HepG2 (cell line): ENCODE measurements around the gene TM4SF18. TPM values are rescaled to one million over a fixed set of nuclear protein-coding genes. Genes with fewer than 3 reads are reported as not detected.

ENCODE experiments used
- EHMT2 ChIP-seq: fragments of 200-600 bp; sonication (generic); IDR thresholded peaks from 2 replicates; pipeline ENCODE4 v1.7.0; 2017; ENCODE audit warnings: antibody characterized with exemption, low read depth, low read length, borderline replicate concordance
- KIAA2018 ChIP-seq: sonication (generic); formaldehyde crosslinking; IDR thresholded peaks from 2 replicates; pipeline ENCODE4 v1.5.0; 2020; ENCODE audit warnings: mild to moderate bottlenecking, missing genetic modification reagents, borderline replicate concordance
- KLF11 ChIP-seq: IDR thresholded peaks from 2 replicates; pipeline ENCODE4 v1.6.1; 2016; ENCODE audit warnings: missing compliant biosample characterization
- LCORL ChIP-seq, 2 experiments: fragments of 450-650 bp in 1 of 2; sonication (generic) in 1 of 2; formaldehyde crosslinking in 1 of 2; IDR thresholded peaks; 2 replicates each; pipeline versions ENCODE4 v1.5.0 to v1.6.1; 2017 to 2020; ENCODE audit warnings: antibody characterized with exemption in 1 of 2, missing genetic modification reagents in 1 of 2
- SP5 ChIP-seq: IDR thresholded peaks from 2 replicates; pipeline ENCODE4 v1.6.1; 2016; ENCODE audit warnings: low read depth, borderline replicate concordance
- ZNF609 ChIP-seq: sonication (generic); formaldehyde crosslinking; IDR thresholded peaks from 2 replicates; pipeline ENCODE4 v1.4.0; 2020; ENCODE audit warnings: mild to moderate bottlenecking, missing genetic modification reagents, borderline replicate concordance
- polyA plus RNA-seq, 8 experiments: library from polyadenylated mRNA; depleted of rRNA in 3 of 8; stranded (reverse) in 7 of 8; unstranded in 1 of 8; fragments of >200 nt; fragmentation: Illumina TruSeq in 4 of 8; extraction: Trizol in 4 of 8; gene quantifications; 2 replicates each; pipeline versions ENCODE4 v1.2.1 to v1.2.3, GENCODE V29; 2011 to 2016; ENCODE audit warnings: low read depth in 4 of 8, missing spikeins in 1 of 8, mixed read lengths in 1 of 8; ENCODE audit not compliant: insufficient read depth in 1 of 8
- total RNA-seq, 5 experiments: library from RNA; depleted of rRNA; stranded (reverse); fragments of >200 nt; fragmentation: Illumina TruSeq; extraction: Trizol; gene quantifications; 2 replicates each; pipeline ENCODE4 v1.2.3, GENCODE V29; 2016; ENCODE audit warnings: low read depth in 1 of 5

TM4SF18 gene
- total and polyA plus RNA-seq, 2 of the 13 experiments (the other 11 are each of a cell fraction or from before 2014, with no cell fraction given) = 0.15 TPM; not detected in 1

- TF ChIP-seq SP5 (no peak), ZNF609 (CRISPR knock-in tag) (no peak), KLF11 (CRISPR knock-in tag) (no peak), KIAA2018 (CRISPR knock-in tag) (no peak), LCORL (IDR thresholded peaks at IDR 0.05) (no peak), LCORL (CRISPR knock-in tag; IDR thresholded peaks at IDR 0.05) (no peak), EHMT2 (no peak)
Measured at GRCh38 chr3:149296972-149297371, 36.5 kb downstream of the TM4SF18 start (continued).
